ENCODE measurements around the gene JAM3.

DNA sequence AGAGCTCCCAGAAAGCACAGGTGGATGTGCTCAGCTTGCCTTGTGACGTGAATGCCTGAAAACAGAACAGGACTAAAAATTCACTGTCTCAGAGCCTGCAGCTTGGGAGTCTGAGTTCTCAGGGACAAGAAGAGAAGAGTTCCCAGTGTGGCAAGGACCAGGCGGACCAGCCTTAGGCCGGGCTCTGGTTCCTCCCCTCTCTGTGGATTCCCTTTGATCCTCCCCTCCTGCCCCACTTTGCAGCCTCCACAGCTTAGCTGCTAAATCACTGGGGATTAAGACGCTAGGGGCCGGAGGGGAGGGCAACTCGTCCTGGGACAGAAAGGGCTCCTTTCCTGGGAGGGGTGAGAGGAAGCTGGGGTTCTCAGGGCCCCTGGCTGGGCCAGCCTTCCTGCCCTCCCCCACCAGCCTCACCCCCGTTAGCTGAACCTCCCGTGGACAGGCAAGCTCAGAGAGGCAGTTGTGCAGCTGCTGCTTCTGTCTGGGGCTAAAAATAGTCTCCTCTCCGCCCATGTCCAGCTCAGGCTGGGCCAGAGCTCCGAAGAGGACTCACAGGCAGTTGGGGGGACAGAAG is 29.9 kb upstream of the JAM3 start:
- no peak for TF ChIP-seq EZH2 (IDR thresholded peaks at IDR 0.05; ENCODE audit: borderline replicate concordance, insufficient read depth, low read depth, low read length, poor library complexity, severe bottlenecking)
- TF ChIP-seq, protein P1, sequence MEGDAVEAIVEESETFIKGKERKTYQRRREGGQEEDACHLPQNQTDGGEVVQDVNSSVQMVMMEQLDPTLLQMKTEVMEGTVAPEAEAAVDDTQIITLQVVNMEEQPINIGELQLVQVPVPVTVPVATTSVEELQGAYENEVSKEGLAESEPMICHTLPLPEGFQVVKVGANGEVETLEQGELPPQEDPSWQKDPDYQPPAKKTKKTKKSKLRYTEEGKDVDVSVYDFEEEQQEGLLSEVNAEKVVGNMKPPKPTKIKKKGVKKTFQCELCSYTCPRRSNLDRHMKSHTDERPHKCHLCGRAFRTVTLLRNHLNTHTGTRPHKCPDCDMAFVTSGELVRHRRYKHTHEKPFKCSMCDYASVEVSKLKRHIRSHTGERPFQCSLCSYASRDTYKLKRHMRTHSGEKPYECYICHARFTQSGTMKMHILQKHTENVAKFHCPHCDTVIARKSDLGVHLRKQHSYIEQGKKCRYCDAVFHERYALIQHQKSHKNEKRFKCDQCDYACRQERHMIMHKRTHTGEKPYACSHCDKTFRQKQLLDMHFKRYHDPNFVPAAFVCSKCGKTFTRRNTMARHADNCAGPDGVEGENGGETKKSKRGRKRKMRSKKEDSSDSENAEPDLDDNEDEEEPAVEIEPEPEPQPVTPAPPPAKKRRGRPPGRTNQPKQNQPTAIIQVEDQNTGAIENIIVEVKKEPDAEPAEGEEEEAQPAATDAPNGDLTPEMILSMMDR (IDR thresholded peaks at IDR 0.05): no peak

Data from B cell (primary cell).